ENCODE results near the gene SELENON.

The SELENON gene, protein sequence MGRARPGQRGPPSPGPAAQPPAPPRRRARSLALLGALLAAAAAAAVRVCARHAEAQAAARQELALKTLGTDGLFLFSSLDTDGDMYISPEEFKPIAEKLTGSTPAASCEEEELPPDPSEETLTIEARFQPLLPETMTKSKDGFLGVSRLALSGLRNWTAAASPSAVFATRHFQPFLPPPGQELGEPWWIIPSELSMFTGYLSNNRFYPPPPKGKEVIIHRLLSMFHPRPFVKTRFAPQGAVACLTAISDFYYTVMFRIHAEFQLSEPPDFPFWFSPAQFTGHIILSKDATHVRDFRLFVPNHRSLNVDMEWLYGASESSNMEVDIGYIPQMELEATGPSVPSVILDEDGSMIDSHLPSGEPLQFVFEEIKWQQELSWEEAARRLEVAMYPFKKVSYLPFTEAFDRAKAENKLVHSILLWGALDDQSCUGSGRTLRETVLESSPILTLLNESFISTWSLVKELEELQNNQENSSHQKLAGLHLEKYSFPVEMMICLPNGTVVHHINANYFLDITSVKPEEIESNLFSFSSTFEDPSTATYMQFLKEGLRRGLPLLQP

DNA sequence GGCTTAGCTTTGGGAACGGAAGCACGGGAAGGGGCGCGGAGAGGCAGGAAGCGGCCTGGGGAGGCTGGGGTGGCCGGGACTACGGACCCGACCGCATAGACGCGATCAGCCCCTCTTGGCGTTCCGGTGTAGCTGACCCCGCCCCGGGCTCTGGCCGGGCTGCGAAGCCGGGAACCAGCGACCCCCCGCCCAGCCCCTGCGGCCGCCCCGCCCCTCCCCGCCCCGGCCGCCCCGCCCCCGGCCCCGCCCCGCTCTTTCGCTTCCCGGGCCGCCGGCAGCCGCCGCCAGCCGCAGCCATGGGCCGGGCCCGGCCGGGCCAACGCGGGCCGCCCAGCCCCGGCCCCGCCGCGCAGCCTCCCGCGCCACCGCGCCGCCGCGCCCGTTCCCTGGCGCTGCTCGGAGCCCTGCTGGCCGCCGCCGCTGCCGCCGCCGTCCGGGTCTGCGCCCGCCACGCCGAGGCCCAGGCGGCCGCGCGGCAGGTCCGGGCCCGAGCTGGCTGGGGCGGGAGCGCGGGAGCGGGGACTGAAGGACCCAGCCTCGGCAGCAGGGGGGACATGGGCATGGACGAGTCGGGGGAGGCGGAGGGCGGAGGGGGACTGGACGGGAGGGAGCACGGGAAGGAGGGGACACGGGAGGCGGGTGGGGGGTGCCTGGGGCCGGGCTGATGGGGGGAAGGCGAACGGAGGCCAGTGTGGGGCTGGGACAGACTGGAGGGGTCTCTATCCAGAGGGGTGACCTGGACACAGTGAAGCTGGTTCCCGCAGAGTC is at the start of gene SELENON:
Gene SELENON (plus strand): TSS at position 259 of the 768 bp plus-strand sequence. CDS start 38 bp downstream, at position 297.
- Histone ChIP-seq H3K4me1 (ENCODE audit: low read depth, poor library complexity, severe bottlenecking) (peaks cover 88% of the 10 kb centered on the region), H3K4me2 (peak within 1 kb of the TSS; percentile 72), H3K36me3 (ENCODE audit: insufficient read depth) (no peaks in the 10 kb centered on the region), H3K9ac (peak within 1 kb of the TSS; percentile 41; the same call in 1 of the 2 replicates), H3K79me2 (ENCODE audit: insufficient read depth, low read depth) (no peaks in the 10 kb centered on the region), H3K27me3 (ENCODE audit: insufficient read depth, low read depth) (no peaks in the 10 kb centered on the region), H4K20me1 (ENCODE audit: insufficient read depth) (no peaks in the 10 kb centered on the region), H2AFZ (ENCODE audit: low read depth) (peak within 1 kb of the TSS; percentile 52; the same call in 1 of the 2 replicates), H3K4me3 (IDR thresholded peaks at IDR 0.05; ENCODE audit: insufficient read depth, low read depth, low read length) (no peak within 1 kb of the TSS), H3K27ac (no peak within 1 kb of the TSS)
- TF ChIP-seq, protein P1, sequence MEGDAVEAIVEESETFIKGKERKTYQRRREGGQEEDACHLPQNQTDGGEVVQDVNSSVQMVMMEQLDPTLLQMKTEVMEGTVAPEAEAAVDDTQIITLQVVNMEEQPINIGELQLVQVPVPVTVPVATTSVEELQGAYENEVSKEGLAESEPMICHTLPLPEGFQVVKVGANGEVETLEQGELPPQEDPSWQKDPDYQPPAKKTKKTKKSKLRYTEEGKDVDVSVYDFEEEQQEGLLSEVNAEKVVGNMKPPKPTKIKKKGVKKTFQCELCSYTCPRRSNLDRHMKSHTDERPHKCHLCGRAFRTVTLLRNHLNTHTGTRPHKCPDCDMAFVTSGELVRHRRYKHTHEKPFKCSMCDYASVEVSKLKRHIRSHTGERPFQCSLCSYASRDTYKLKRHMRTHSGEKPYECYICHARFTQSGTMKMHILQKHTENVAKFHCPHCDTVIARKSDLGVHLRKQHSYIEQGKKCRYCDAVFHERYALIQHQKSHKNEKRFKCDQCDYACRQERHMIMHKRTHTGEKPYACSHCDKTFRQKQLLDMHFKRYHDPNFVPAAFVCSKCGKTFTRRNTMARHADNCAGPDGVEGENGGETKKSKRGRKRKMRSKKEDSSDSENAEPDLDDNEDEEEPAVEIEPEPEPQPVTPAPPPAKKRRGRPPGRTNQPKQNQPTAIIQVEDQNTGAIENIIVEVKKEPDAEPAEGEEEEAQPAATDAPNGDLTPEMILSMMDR (conservative IDR thresholded peaks at IDR 0.05; ENCODE audit: low read depth, low read length), result no peak

DNA sequence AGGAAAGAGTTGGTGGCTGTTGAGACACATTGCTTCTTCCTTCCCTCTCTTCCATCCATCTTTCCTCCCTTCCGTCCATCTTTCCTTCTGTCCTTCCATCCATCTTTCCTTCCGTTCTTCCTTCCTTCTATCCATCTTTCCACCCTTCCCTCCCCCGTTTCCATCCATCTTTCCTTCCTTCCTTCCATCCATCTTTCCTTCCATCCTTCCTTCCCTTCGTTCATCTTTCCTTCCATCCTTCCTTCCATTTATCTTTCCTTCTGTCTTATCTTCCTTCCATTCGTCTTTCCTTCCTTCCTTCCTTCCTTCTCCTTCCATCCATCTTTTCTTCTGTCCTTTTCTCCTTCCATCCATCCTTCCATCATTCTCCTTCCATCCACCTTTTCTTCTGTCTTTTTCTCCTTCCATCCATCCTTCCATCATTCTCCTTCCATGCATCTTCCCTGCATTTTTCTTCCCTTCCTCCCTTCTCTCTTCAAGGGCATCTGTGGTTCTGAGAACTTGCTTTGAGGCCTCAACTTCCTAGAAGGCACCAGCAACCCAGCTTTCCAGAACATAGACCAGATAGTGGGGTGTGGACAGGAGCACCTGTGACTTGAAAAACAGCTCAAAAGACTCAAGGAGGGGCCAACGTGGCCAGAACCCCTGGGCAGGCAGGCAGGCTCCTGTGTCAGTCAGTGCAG is 48.9 kb upstream of the SELENON start:
- Histone ChIP-seq H3K27ac (no peak overlapping the region), H3K79me2 (ENCODE audit: insufficient read depth, low read depth) (no peaks in the 10 kb centered on the region), H3K4me3 (IDR thresholded peaks at IDR 0.05; ENCODE audit: insufficient read depth, low read depth, low read length) (no peak overlapping the region), H3K4me2 (no peak overlapping the region), H3K36me3 (ENCODE audit: insufficient read depth) (no peaks in the 10 kb centered on the region), H3K4me1 (ENCODE audit: low read depth, poor library complexity, severe bottlenecking) (no peaks in the 10 kb centered on the region), H3K27me3 (ENCODE audit: insufficient read depth, low read depth) (no peaks in the 10 kb centered on the region), H2AFZ (ENCODE audit: low read depth) (no peak overlapping the region), H3K9ac (no peak overlapping the region), H4K20me1 (ENCODE audit: insufficient read depth) (no peaks in the 10 kb centered on the region)
- TF ChIP-seq, protein P1 (conservative IDR thresholded peaks at IDR 0.05; ENCODE audit: low read depth, low read length), result no peak

DNA sequence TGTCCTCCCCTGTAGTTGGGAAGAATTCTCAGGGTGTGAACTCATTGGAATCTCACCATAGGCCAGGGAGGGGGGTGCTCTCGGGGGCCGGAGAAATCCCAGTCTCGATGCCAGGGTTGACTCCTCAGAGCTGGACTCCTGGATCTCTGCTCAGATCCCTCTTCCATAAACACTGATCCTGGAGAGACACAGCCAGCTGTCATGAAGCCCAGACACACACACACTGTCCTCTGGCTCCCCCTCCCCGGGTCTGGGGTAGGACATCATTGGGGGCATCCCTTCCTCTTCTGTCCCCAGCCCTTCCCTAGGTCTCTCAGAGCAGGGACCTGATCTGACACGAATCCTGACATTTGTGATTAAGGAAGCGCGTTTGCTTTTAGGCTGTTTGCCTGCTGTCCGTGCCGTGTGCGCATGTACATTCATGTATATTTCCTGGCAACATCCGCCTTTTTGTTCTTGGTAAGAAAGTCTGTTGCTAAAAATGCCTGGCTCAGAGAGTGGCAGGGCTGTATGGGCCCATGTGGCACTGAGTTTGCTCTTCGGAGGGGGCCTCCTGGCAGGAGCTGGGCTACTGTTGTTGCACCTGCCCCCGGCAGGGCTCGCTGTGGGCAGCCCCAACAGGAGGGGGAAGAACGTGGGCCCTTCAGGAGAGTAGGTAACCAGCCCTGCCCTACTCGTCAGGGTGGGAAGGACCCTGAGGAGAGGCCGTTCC is 45.4 kb upstream of the SELENON start:
- H3K79me2 ChIP-seq (ENCODE audit: insufficient read depth, low read depth), result no peaks in the 10 kb centered on the region
- H3K4me1 ChIP-seq (ENCODE audit: low read depth, poor library complexity, severe bottlenecking), result no peaks in the 10 kb centered on the region
- H3K27me3 ChIP-seq (ENCODE audit: insufficient read depth, low read depth), result no peaks in the 10 kb centered on the region
- H3K9ac ChIP-seq, result no peak overlapping the region
- TF ChIP-seq, protein P1 (conservative IDR thresholded peaks at IDR 0.05; ENCODE audit: low read depth, low read length), result no peak
- H2AFZ ChIP-seq (ENCODE audit: low read depth), result no peak overlapping the region
- H4K20me1 ChIP-seq (ENCODE audit: insufficient read depth), result no peaks in the 10 kb centered on the region
- no peak overlapping the region for H3K4me2 ChIP-seq
- H3K27ac ChIP-seq, result no peak overlapping the region
- no peaks in the 10 kb centered on the region for H3K36me3 ChIP-seq (ENCODE audit: insufficient read depth)
- H3K4me3 ChIP-seq (IDR thresholded peaks at IDR 0.05; ENCODE audit: insufficient read depth, low read depth, low read length), result no peak overlapping the region

Data from KMS-11 (cell line).